GM18907 (cell line): ENCODE measurements around the gene SMAD6.

Experiments used
- ATAC-seq: cut with Tn5 transposase; IDR thresholded peaks from one replicate; pipeline ENCODE4 v1.9.1; 2021; ENCODE audit warnings: mild to moderate bottlenecking, moderate library complexity; ENCODE audit not compliant: unreplicated experiment

Gene SMAD6

DNA sequence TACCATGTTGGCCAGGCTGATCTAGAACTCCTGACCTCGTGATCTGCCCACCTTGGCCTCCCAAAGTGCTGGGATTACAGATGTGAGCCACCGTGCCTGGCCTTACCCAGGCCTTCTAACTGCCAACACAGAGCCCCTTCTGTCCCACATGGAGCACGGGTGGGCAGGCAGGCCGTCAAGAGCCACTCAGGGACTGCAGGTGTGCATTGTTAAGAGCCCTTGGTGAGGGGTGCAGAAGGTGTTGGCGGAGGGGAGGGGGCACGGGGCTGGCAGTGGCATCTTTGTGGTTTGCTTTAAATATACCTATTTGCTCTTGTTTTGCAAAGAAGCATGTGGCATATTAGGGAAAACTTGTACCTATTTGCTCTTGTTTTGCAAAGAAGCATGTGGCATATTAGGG, 37.3 kb downstream of the SMAD6 start:
- ATAC-seq, result no peak

DNA sequence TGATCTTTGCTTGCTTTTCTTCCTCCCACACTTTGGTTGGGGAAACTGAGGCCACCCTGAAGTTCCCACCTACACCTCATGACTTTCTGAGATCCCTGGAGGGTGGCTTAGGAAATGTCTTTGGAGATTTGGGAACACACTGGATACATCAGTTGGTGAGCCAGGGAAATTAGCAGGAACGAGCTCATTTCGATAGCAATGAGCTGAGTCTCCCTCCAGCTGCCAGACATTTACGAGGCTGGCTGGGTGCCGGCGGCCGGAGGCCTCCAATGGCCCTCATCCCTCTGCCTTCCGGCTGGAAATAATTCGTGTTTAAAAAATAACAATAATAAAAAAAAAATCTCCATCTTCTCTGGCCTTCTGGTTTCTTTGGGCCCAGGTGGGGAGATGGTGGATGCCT, 38.8 kb downstream of the SMAD6 start:
- ATAC-seq, result no peak

GRCh38 chr15:66741646-66742045, 39.6 kb downstream of the SMAD6 start:
- ATAC-seq, result no peak

DNA sequence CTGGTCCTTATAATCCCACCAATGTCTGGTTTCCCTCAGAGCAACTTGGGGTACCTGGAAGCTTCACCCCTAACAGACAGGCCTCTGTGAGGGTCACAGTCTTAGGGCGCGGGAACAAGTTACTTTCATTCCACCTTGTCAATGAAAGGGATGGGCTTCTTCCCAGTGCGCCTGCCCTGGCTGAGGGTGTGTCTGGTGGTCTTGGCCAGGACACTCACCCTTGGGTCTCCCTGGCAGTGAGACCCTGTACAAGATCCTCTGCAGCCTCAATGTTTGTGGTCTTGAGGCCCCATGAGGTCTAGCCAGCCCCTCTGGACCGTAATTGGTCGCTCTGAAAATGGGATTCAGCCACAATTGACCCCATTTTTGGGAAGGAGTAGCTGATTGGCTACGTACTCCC, 40.2 kb downstream of the SMAD6 start:
- ATAC-seq, result no peak

DNA sequence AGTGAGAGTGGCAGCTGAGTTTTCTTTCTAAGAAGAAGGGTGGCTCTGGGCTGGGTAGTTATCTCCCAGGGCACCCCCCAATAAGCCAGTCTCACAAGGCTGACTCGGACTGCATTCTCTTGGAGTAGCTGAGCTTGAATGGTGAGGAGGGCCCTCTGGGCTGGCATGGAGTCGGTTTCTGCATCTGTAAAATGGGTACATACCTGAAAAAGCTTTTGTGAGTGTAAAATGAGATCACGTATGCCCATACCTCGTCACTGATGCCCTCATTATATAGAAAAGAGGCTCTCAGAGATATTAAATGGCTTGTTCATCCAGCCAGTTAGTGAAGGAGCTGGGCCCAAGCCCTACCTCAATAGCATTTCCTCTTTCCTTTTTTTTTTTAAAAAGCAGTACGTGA, 41.2 kb downstream of the SMAD6 start:
- ATAC-seq, result no peak

DNA sequence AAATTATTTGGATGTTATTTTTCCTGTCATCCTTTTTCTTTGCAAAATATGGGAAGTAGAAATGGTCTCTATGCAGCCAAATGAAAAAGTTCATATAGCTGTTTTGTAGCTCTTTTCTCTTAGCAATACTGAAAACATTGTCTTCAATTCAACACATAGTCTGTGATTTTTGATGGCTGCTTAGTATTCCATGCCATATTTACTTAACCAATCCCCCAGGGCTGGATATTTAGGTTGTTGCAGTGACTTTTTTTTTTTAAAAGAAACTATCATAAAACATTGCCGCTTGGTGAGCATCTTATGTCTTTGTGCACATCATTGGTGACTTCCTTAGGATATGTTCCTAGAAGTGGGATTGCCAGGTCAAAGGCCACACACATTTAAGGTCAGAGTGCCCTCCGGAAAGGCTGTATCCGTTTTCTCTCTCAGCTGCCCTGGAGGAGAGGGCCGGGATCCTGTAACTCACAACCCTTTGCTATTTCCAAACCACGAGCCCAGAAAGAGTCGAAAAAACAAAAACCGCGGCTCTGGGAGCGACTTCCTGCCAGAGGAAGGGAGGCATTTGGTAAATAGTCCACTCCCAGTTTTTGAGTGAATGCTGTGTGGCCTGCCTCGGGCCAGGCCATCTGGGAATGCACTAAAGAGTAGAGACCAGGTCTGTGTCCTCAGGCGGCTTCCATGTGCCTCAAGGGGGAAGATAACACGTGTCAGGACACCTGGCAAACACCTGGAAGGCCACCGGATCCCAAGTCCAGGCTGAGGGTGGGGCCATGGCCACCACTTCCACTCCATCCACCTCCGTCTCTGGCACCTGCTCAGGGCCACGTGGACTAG, 41.9 kb downstream of the SMAD6 start:
- no peak for ATAC-seq

GRCh38 chr15:66744610-66745279, 42.7 kb downstream of the SMAD6 start:
- ATAC-seq, result no peak

DNA sequence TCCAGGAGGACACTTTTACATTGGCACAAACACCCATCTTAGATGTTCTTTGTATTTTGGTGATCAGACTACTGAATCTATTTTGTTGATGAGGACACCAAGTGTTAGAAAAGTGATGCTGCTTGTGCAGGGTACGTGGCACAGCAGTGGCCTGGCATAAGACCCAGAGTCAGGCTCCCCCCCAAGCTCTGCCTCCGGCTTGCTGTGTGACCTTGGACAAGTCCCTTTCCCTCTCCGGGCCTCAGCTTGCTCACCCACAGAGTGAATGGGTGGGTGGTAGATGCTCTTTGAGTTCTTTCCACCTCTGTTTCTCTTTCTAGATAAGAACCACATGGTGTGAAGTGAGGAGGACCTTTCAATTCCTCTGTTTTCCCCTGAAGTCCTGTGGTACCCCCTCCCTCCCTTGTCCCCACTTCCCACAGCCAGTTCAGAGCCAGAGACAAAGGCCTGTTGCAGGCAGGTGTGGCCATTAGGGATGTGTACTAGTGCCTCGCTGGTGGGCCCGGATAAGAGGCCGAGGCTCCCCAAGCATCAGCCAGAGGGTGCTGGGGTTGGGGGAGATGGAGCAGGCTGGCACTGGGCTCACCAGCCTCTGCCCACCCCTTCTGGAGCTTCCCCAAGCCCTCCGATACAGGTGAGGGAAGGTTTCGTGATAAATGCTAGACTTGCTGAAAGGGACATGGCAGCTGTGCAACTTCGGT, 43.6 kb downstream of the SMAD6 start:
- no peak for ATAC-seq

- no peak for ATAC-seq
Observed at GRCh38 chr15:66746231-66746605, 44.2 kb downstream of the SMAD6 start.

DNA sequence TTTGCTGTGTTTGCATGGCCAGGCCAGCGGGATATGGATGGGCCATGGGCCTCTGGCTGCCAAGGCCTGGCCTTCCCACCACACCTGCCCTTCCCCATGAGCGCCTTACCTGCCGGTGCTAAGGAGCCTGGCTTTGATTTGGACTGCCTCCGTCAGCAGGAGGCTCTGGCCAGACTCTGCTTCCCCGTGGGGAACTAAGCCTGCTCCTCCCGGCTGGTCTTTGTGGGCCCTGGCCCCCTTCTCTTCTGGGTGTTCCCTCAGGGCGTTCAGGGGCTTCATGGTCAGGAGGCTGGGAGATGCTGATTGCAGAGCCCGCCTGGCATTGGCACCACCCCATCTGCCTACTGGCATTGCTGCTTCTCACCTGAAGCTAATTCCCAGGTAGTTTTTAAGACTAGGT, 45.2 kb downstream of the SMAD6 start:
- ATAC-seq, result no peak

DNA sequence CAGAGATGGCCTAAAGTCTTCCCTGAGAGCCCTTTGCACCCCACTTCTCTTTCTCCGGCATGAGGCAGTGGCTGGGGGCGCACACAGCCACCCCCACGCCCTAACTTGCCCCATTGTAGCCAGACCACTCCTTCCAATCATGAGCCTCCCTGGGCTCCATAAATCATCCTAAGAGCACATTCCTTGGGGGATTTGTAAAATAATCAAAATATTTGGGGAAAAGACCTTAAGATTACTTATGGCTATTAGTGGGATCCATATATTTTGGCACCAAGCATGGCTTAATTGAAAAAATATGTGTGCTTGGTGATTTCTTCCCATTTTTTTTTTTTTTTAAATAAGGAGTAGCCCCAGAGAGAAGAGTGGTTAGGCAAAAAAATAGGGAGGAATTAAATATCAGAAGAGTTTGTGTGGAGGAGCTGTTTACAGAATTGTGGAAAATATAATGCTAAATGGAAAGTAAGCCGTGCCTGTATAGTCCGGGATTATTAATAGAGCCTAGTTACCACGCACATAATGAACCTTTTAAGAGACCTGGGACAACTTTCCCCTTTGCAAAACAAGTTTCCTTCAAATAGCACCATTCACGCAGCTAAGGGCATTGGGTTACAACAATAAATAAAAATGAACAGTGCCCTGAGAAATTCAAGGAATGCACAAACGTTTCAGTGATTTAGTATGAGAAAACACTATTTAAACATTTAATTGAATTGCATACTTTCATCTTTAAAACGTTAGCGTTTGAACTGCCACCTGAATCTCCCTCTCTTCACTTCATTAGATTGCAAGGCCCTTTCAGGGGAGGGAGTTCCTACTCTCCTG, 46.1 kb downstream of the SMAD6 start:
- ATAC-seq, result no peak

DNA sequence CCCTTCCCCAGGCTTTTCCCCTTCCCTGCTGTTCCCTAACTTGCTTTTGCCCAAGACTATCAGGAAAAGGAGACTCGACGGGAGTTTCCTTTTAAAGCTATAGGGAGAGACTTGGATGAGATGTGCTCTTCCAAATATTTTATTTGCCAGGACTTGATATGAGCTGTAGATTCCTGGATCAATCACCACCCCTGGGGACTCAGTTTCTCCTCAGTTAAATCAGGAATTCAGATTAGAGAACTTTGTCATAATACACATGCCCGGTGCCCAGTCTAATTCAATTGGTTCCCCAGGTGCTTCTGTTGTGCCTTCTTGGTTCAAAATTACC, 46.6 kb downstream of the SMAD6 start:
- no peak for ATAC-seq

DNA sequence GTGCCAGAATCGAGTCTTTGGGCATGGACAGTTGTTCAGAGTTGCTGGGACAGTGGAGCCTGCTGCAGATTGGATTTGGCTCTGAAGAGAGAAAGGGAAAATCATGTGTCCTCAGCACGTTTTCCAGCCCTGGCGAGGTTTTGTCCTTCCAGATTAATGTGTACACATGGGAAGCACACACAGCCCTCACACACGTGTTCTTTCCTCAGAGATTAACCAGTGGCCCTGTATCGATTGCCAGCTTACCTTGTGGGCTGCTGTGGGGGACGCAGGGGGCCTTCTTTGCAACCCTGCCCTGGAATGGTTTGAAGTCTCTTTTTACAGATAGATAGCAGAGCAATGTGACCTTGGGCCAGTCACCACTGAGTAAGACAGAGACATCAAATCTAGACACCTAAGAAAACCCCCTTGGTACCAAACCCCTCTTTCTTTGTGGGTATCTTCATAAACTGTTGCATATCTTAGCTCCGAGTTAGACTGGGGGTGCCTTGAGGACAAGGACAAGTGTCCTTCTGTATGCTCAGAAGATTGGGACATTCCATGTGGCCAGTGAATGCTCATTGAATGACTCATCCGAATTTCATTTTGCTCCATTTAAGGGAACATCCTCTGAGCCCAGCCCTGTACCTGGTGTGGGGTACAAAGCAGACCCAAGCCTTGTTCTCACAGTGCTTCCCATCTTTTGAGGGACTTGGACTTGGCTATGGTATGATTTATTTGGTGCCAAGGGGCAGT, 48.0 kb downstream of the SMAD6 start:
- ATAC-seq, result no peak

DNA sequence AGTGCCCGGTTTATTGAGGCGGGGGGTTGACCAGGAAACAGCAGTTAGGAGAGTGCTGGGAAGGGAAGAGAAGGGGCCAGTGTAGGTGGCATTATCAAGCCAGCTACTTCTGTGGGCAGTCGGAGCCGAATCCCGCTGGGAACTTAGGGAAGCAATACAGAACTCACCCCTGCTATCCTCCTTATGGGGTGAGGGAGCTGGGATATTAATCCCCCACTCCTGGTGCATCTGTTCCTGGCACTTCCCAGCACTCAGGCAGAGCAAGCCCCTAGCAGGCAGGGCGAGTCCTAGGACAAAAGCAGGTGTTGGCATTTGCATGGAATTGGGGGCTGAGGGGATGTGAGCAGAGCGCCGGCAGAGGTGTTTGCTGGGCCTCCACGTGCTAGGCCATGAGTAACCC, 48.6 kb downstream of the SMAD6 start:
- no peak for ATAC-seq

GRCh38 chr15:66751579-66751978, 49.5 kb downstream of the SMAD6 start:
- no peak for ATAC-seq

DNA sequence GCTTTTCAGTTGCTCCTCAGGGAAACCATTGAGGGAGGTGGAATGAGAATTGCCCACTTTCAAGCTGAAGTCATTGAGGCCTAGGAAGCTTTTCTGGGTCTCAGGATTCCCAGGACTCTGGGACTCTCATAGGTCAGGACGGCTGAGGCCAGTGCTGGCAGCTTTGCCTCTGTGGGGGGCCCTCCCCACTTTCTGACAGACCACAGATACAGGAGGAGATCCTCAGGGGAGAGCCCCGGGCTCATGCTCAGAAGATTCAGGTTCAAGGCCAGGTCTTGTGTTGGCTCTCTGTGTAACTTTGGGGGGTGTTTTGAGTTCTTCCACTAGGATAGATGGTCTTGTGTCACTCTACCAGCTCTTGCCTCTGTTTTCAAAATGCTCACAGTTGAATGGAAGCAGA, 50.0 kb downstream of the SMAD6 start:
- no peak for ATAC-seq

DNA sequence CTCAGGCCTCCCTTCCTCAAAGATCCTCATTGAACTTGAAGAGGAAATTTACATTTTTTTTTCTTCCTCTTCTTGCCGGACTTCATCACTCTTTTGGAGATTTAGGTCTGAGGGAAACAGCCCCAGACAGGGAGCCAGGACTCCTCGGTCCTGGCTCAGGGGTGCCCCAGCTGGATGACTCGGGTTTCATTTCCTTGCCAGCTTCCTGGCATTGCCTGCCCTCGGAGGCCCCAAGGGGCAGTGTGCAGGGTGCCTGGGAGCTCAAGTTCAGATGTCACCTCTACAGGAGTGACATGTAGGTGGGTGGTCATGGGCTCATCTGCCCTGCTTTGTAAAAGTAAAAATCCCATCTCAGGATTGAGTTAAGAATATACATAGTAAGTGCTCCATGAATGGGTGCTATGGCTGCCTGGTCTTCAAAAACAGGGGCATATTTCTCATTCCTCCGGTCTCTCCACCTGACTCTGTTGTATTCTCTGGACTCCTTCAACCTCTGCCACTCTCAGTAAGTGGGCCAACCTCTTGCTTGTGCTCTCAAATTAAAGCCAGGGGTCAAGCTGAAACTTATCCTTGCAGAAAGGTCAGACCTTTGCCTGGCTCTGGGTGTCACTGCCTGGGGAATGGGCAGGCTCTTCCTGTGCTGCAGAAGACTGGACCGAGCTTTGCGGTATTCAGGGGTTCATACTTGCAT, 51.8 kb downstream of the SMAD6 start:
- no peak for ATAC-seq

GRCh38 chr15:66754789-66755188, 52.8 kb downstream of the SMAD6 start:
- no peak for ATAC-seq

DNA sequence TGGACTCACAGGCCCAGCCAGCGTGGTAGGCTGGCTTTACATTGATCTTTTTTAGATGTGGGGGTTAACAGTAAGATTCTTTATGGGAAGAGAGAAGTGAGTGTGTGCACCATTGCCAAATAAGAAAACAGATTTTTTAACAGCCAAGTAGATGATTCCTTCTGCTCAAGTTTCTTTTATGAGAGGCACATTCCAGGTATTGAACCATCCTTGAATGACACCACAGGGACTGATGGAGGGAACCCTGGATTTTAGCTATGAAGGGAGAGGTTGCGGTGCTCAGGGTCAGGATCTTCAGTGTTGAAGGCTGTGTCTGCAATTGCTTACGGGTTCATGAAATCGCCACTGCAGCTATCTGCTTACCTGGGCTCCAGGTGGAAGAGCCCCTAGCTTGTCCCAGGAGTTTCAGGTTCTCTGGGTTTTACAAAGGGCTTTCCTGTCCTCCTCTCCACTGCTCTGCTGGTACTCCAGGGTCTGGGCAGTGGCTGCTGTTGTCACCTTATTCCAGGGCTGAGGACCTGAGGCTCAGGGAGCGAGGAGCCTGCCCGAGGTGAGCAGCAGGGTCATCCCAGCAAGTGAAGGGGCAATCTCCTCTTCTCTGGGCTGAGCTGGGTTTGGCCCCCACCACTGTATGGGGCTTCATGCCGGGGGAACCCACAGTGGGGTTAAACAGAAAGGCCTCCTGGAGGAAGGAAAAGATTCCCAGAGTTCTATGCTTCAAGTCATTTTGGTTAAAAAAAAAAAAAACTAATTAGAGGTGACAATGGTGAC, 53.4 kb downstream of the SMAD6 start:
- no peak for ATAC-seq
